Esophagus muscularis mucosa (tissue), 4 donors: Measurements from ENCODE around the gene PTPRD. TPM values are rescaled to one million over a fixed set of nuclear protein-coding genes. Genes with fewer than 3 reads are reported as not detected.

Experiments
- DNase-seq: peaks from one replicate; pipeline ENCODE4 v3.0.0-alpha.2; 2017; ENCODE audit errors: extremely low spot score
- H3K27ac ChIP-seq, 4 donors: fragments of 200-600 bp; sonication (generic); replicated peaks in 1 of 4; 1 replicate in 3 of 4; 2 replicates in 1 of 4; pipeline ENCODE4 v1.5.1; 2016 to 2019; ENCODE audit warnings: mild to moderate bottlenecking in 1 of 4
- H3K27me3 ChIP-seq, 4 donors: fragments of 200-600 bp; sonication (generic); one replicate each; pipeline versions ENCODE4 v1.5.1 to v1.6.0; 2016 to 2019
- H3K36me3 ChIP-seq, 4 donors: fragments of 200-600 bp; sonication (generic); one replicate each; pipeline ENCODE4 v1.5.1; 2016 to 2019
- H3K4me1 ChIP-seq, 4 donors: fragments of 200-600 bp; sonication (generic); one replicate each; pipeline ENCODE4 v1.5.1; 2016 to 2019
- H3K4me3 ChIP-seq, 4 donors: fragments of 200-600 bp; sonication (generic); 1 replicate in 2 of 4; 2 replicates in 2 of 4; pipeline ENCODE4 v1.5.1; 2016 to 2019; ENCODE audit warnings: mild to moderate bottlenecking in 4 of 4, moderate library complexity in 1 of 4
- H3K9me3 ChIP-seq, 4 donors: fragments of 200-600 bp; sonication (generic); 1 replicate in 3 of 4; 2 replicates in 1 of 4; pipeline ENCODE4 v1.5.1; 2016 to 2019
- CTCF ChIP-seq, 3 experiments: fragments of 200-600 bp in 2 of 3; fragments of 450-650 bp in 1 of 3; sonication (generic) in 2 of 3; IDR thresholded peaks; one replicate each; pipeline ENCODE4 v1.5.1; 2017 to 2019; ENCODE audit warnings: antibody characterized with exemption in 3 of 3, mild to moderate bottlenecking in 2 of 3, moderate library complexity in 1 of 3
- EP300 ChIP-seq: sonication (generic); formaldehyde crosslinking; IDR thresholded peaks from one replicate; pipeline ENCODE4 v1.6.1; 2017; ENCODE audit warnings: antibody characterized with exemption
- POLR2A ChIP-seq: fragments of 450-650 bp; IDR thresholded peaks from one replicate; pipeline ENCODE4 v1.6.1; 2017; ENCODE audit warnings: antibody characterized with exemption, moderate library complexity, mild to moderate bottlenecking, low read depth
- POLR2AphosphoS5 ChIP-seq, 2 donors: sonication (generic); formaldehyde crosslinking; IDR thresholded peaks; one replicate each; pipeline ENCODE4 v1.6.1; 2017; ENCODE audit warnings: antibody characterized with exemption in 2 of 2
- WGBS: methylation state at CpG from one replicate; pipeline ENCODE4 v1.1.5; 2018; 5-methylcytosine and 5-hydroxymethylcytosine counted together
- intact Hi-C: fragments of 100-400 bp; cut with DNase I; formaldehyde crosslinking; loops from one replicate; pipeline ENCODE4 v1.15.1; 2023
- total RNA-seq, 4 donors: library from RNA; depleted of rRNA; stranded (reverse); fragments of >200 nt; gene quantifications; one replicate each; pipeline versions ENCODE4 v1.1.0 to v1.2.1, GENCODE V29; 2016

Gene PTPRD
- total RNA-seq, 4 donors from 2014 or later, result 4.1 to 6.6 (median 5.0) TPM

DNA sequence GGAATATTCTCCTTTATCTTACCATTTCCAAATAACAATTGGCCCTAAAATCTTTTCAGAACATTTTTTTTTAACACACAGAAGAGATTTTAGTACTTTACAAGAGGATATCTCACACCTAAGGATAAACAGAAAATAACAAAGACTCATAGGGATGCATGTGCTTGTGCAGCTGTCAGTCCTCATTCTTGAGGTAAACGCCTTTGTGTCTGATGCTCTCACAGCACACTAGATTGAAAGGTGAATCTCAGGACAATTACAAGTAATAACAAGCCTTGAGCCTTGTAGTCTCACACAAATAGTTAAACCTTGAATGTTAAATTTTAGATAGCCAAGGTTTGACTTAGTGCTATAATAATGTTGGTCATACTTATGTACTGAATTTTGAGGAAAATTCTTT is 439.2 kb downstream of the PTPRD start:
- TF ChIP-seq CTCF (IDR thresholded peaks at IDR 0.05) (no peak), POLR2AphosphoS5 (IDR thresholded peaks at IDR 0.05) (no peak), EP300 (no peak), POLR2A (no peak)
- WGBS, result 71% methylated on average over 1 of the region's 1 CpG
- no peak for DNase-seq
- no peaks in the 10 kb centered on the region for H3K4me1 ChIP-seq
- H3K36me3 ChIP-seq, result no peaks in the 10 kb centered on the region
- H3K27ac ChIP-seq, result no peak overlapping the region
- H3K9me3 ChIP-seq, result no peaks in the 10 kb centered on the region
- intact Hi-C loops, result no loop called here
- no peak overlapping the region for H3K4me3 ChIP-seq
- no peaks in the 10 kb centered on the region for H3K27me3 ChIP-seq

GRCh38 chr9:10172476-10172875 is 440.3 kb downstream of the PTPRD start:
- TF ChIP-seq EP300, result no peak
- no peak for TF ChIP-seq POLR2AphosphoS5 (IDR thresholded peaks at IDR 0.05)
- TF ChIP-seq CTCF (IDR thresholded peaks at IDR 0.05), result no peak
- no peak for TF ChIP-seq POLR2A
- no peaks in the 10 kb centered on the region for H3K36me3 ChIP-seq
- H3K27ac ChIP-seq, result no peak overlapping the region
- no peaks in the 10 kb centered on the region for H3K4me1 ChIP-seq
- no peaks in the 10 kb centered on the region for H3K9me3 ChIP-seq
- 75% methylated on average over 2 of the region's 2 CpGs for WGBS
- no peaks in the 10 kb centered on the region for H3K27me3 ChIP-seq
- intact Hi-C loops, result no loop called here
- no peak for DNase-seq
- no peak overlapping the region for H3K4me3 ChIP-seq

DNA sequence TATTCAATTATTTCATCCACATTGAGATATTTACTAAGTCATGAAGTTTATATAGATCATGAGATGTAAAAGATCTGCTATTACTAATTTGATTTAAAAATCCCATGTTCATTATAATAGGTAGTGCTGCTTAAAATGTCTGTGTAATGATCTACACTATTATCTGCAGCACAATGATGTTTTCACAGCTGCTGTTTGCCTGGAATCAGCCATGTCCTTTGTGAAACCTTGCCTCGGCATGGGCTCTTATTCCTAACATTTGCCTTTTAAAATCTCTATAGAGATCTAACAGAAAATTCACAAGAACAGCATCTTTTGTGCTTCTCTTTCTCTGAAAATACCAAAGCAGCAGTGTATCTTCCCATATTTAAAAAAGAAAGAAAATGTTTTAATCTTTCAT is 444.6 kb downstream of the PTPRD start:
- no peaks in the 10 kb centered on the region for H3K9me3 ChIP-seq
- no peak overlapping the region for H3K4me3 ChIP-seq
- H3K27me3 ChIP-seq, result no peaks in the 10 kb centered on the region
- no peak for DNase-seq
- TF ChIP-seq CTCF (IDR thresholded peaks at IDR 0.05), result no peak
- TF ChIP-seq EP300, result no peak
- TF ChIP-seq POLR2A, result no peak
- TF ChIP-seq POLR2AphosphoS5 (IDR thresholded peaks at IDR 0.05), result no peak
- no peaks in the 10 kb centered on the region for H3K4me1 ChIP-seq
- 37% methylated on average over 1 of the region's 1 CpG for WGBS
- H3K36me3 ChIP-seq, result no peaks in the 10 kb centered on the region
- no peak overlapping the region for H3K27ac ChIP-seq
- intact Hi-C loops, result no loop called here

- TF ChIP-seq POLR2A, result no peak
- no peak for TF ChIP-seq POLR2AphosphoS5 (IDR thresholded peaks at IDR 0.05)
- TF ChIP-seq CTCF (IDR thresholded peaks at IDR 0.05), result no peak
- no peaks in the 10 kb centered on the region for H3K36me3 ChIP-seq
- no peaks in the 10 kb centered on the region for H3K9me3 ChIP-seq
- H3K4me1 ChIP-seq, result peaks cover 0 to 4% (median 0%) of the 10 kb centered on the region in 4 donors
- no peak overlapping the region for H3K27ac ChIP-seq
- intact Hi-C loops, result no loop called here
- no peak overlapping the region for H3K4me3 ChIP-seq
- no peaks in the 10 kb centered on the region for H3K27me3 ChIP-seq
- DNase-seq, result no peak
These were observed 464.0 kb downstream of the PTPRD start for GRCh38 chr9:10148796-10149195.

DNA sequence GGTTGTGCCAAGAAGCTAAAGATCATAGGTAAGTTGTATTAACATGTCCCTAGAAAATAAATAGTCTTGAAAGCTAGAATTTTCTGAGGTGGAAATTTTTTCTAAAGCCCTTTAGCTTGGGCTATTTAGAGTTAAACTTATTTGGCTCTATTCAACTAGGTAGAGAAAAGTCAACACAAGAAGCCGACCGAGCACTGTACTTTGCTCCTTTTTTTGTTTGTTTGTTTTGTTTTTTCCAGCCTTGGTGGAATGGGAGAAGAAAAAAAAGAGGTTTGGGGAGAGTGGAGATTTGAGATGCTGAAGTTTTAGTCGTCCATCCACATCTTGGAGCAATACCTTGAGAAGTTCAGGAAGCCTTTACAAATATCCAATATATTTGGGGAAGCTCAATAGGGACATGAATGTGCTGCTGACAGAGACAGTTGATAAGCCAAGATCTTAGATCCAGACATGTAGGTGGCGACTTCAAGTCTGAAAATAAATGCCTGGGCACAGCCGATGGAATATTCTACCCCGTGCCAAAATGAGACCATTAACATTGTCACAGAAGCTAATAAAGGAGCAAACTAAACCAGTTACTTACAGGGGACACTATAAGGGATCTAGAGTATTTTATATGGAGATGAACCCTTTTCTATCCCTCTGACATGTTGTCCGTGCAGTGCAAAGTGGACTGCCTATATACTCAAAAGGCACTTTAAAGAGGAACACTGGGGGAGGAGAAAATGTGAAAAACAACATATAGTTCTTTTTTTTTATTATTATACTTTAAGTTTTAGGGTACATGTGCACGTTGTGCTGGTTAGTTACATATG is 466.1 kb downstream of the PTPRD start:
- no peak for DNase-seq
- H3K27ac ChIP-seq, result no peak overlapping the region
- TF ChIP-seq POLR2A (no peak), CTCF (IDR thresholded peaks at IDR 0.05) (no peak), EP300 (no peak), POLR2AphosphoS5 (IDR thresholded peaks at IDR 0.05) (no peak)
- no peaks in the 10 kb centered on the region for H3K9me3 ChIP-seq
- no peaks in the 10 kb centered on the region for H3K36me3 ChIP-seq
- peaks cover 0 to 4% (median 0%) of the 10 kb centered on the region in 4 donors for H3K4me1 ChIP-seq
- WGBS, result 74% methylated on average over 8 of the region's 8 CpGs
- no peak overlapping the region for H3K4me3 ChIP-seq
- intact Hi-C loops, result no loop called here
- no peaks in the 10 kb centered on the region for H3K27me3 ChIP-seq
